ENCODE measurements around the gene IQCF5.
A peak's percentile ranks its signal among the peaks of the same experiment; 100 is the strongest.
"Not testable (repeated sequence)": the region's sequence is repeated elsewhere in the genome, so short reads cannot be mapped to it uniquely, and the experiment has no call there.

IQCF5 gene

DNA sequence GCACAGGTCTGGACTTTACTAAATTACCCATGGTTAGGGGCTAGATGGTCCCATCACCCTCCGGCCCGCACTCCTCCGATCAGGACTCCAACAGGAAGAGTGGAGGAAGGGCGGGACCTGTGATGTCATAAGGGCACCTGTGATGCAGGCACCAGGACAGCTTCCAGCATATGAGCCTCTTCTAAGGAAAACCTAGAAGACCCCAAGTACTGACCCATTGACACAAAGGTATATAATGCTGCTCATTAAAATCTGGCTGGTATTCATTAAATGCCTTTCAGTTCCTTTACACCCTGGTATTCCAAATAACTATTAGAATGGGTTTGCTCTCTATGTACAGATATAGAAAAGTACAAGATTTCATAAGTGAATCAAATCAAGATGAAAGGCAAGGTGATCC, at the start of gene IQCF5:
Gene IQCF5, minus strand, starts transcription at position 101 of the 400 bp plus-strand sequence. Its CDS starts 70 bp downstream, at position 31.
- DNase-seq = no peak

GRCh38 chr3:51921081-51921578, 45.7 kb upstream of the IQCF5 start:
- DNase-seq = no peak

GRCh38 chr3:51916418-51916817, 41.0 kb upstream of the IQCF5 start:
- no peak for DNase-seq

DNA sequence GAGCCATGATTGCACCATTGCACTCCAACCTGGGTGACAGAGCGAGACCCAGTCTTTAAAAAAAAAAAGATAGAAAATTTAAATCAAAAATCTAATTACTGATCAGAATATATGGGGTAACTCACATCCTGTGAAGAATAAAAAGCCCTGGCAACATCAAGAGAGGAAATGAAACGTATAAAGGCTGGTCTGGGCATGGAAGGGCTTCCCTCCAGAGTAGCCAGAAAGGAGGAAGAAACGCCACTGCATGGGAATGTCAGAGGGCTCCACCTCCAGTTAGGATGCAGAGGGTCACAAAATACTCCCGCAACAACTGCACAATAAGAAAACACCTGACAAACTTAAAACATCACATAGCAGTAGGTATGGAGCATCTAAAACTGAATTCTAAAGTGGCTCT, 32.6 kb upstream of the IQCF5 start:
- no peak for DNase-seq

- DNase-seq = no peak
These were observed 28.8 kb upstream of the IQCF5 start for GRCh38 chr3:51904034-51904823.

DNA sequence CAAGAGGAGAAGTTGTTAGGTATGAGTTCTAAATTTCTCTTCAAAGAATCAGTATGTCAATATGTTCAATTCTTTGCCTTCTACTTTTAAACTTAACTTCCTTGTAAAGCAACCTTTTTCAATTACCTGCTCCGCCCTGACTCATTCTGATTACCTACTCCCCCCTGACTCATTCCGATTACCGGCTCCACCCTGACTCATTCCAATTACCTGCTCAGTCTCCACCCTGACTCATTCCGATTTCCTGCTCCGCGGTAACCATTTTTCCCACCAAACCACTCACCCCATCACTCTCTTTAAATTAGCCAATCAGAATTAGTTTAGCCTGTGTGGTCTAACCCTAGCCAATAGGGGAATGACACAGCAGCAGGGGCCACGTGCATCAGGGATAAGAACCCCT, 27.0 kb upstream of the IQCF5 start:
- not testable (repeated sequence) for DNase-seq

DNA sequence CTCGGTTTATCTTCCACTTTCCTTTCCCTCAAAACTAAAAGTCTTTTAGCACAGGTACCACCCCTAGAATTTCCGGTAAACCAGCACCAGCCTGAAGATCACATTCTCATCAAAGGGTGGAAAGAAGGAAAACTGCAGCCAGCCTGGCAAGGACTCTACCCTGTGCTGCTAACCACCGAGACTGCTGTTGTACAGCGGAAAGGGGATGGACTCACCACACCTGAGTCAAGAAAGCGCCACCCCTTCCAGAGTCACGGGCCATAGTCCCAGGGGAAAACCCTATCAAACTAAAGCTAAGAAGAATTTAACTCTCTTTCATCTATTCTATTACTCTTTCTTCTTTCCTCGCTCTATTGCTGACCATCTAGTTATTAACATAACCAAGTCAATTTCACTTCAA, 24.6 kb upstream of the IQCF5 start:
- DNase-seq = not testable (repeated sequence)

GRCh38 chr3:51897391-51897790, 22.0 kb upstream of the IQCF5 start:
- no peak for DNase-seq

GRCh38 chr3:51896607-51897305, 21.4 kb upstream of the IQCF5 start:
- no peak for DNase-seq

DNA sequence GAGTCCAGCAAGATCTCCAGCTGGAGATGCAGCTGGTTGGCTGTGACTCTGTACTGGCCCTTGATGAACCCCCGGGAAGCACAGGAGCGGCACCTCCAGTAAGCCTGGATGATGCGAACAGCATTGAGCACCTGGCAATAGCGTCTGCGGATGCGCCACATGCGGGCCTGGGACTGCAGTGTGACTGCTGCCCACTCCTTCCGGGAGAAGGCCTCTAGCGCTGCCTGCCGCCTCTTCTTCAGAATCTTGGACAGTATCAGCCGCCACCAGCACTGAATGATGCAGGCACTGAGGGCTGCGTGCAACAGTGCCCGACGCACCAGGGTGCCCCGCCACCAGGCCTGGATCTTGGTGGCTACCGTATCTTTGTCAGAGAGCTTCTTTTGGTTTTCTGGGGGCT, 19.5 kb upstream of the IQCF5 start:
- no peak for DNase-seq

DNA sequence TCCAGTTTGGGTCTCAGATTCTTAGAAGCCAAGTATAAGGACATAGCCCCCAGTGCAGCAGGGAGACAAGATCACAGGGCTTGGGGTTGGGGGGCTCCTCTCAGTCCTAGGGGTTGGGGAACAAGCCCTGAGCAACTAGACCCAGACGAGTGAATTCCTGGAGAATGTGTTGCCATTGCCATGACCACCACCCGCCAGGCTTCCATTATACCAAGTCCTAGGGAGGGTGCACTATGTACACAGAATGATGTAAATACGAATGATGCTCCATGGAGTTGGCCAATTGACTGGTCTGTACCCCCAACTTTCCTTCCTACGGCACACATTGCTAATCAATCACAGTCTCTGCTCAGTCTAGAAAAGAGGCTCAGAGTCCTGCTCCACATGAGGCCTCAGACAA, 19.0 kb upstream of the IQCF5 start:
- no peak for DNase-seq

- no peak for DNase-seq
These were observed 16.0 kb upstream of the IQCF5 start for GRCh38 chr3:51891242-51892039.

- no peak for DNase-seq
These were observed 13.2 kb upstream of the IQCF5 start for GRCh38 chr3:51888463-51889105.

GRCh38 chr3:51887620-51888019, 12.2 kb upstream of the IQCF5 start:
- peak; percentile 40 for DNase-seq

GRCh38 chr3:51886447-51886846, 11.0 kb upstream of the IQCF5 start:
- DNase-seq = no peak

- DNase-seq = no peak
These were observed 4.5 kb upstream of the IQCF5 start for GRCh38 chr3:51879937-51880336.

GRCh38 chr3:51876186-51876585, 785 bp upstream of the IQCF5 start:
- DNase-seq = no peak

GRCh38 chr3:51874889-51875288, 512 bp downstream of the IQCF5 start:
- DNase-seq = no peak

GRCh38 chr3:51874411-51874810, 990 bp downstream of the IQCF5 start:
- no peak for DNase-seq

DNA sequence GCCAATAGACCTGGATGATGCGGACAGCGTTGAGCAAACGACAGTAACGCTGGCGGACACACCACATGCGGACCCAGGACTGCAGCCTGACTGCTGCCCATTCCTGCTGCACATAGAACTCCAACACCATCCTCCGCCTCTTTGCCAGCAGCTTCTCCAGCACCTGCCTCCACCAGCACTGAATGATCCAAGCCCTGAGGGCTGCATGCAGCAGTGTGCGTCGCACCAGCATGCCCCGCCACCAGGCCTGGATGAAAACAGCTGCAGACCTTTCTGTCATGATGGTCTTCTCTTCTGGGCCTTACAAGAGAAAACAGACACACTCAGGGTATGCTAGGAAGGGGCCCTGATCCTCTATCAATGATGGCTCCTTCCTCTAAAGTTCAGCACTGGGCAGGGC, 1.5 kb downstream of the IQCF5 start:
- no peak for DNase-seq

GRCh38 chr3:51873253-51873766, 2.1 kb downstream of the IQCF5 start:
- no peak for DNase-seq

DNA sequence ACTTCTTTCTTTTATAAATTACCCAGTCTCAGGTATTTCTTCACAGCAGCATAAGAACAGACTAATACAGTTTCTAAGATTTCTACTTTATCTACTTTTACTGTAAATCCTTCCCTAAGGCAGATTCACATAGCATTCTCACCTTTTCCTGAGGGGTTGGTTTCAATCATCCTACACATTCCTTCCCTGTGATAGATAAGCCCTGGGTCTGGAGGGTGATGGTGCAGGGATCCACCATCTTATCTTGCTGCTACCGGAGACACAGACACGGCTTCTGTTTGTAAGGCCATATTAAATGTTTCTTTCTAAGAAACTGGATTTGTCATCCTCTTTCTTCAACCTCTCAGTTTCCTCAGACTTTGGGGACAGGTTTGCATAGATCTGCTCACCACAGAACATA, 6.1 kb downstream of the IQCF5 start:
- no peak for DNase-seq

- DNase-seq = not testable (repeated sequence)
These were observed 6.5 kb downstream of the IQCF5 start for GRCh38 chr3:51868896-51869295.
